Psoas muscle (tissue), 8 donors: ENCODE measurements around the gene STMN3. TPM values are rescaled to one million over a fixed set of nuclear protein-coding genes. Genes with fewer than 3 reads are reported as not detected.
A peak's percentile ranks its signal among the peaks of the same experiment; 100 is the strongest.

Source experiments
- ATAC-seq, 4 donors: fragments of 200-7000 bp; cut with Tn5 transposase; one replicate each; pipeline ENCODE4 v1.9.1; 2020; ENCODE audit warnings: moderate library complexity in 3 of 4, mild to moderate bottlenecking in 2 of 4
- DNase-seq, 2 donors: peaks; one replicate each; pipeline ENCODE4 v3.0.0-alpha.2; 2020
- H3K27ac ChIP-seq: fragments of 200-600 bp; one replicate; pipeline ENCODE4 v1.8.0; 2022
- H3K27me3 ChIP-seq, 3 donors: fragments of 200-600 bp in 1 of 3; one replicate each; pipeline versions ENCODE4 v1.6.1 to v1.8.0; 2013 to 2022; ENCODE audit warnings: low read length in 2 of 3, mild to moderate bottlenecking in 2 of 3, moderate library complexity in 1 of 3; ENCODE audit not compliant: insufficient read depth in 3 of 3
- H3K36me3 ChIP-seq, 2 donors: fragments of 200-600 bp in 1 of 2; one replicate each; pipeline versions ENCODE4 v1.6.1 to v1.8.0; 2013 to 2022; ENCODE audit warnings: low read depth in 1 of 2, mild to moderate bottlenecking in 1 of 2, moderate library complexity in 1 of 2; ENCODE audit not compliant: insufficient read depth in 1 of 2
- H3K4me1 ChIP-seq: fragments of 200-600 bp; one replicate; pipeline ENCODE4 v1.8.0; 2022
- H3K4me3 ChIP-seq: fragments of 200-600 bp; one replicate; pipeline ENCODE4 v1.8.0; 2022; ENCODE audit warnings: mild to moderate bottlenecking
- H3K9me3 ChIP-seq: fragments of 200-600 bp; one replicate; pipeline ENCODE4 v1.8.0; 2022
- CTCF ChIP-seq: fragments of 200-600 bp; IDR thresholded peaks from one replicate; pipeline ENCODE4 v1.8.0; 2022; ENCODE audit warnings: antibody characterized with exemption
- WGBS, 3 donors: extraction: QIAGEN DNeasy Blood & Tissue Kit; methylation state at CpG; one replicate each; pipeline versions ENCODE4 v1.1.6 to v1.1.7; 2013; 5-methylcytosine and 5-hydroxymethylcytosine counted together
- intact Hi-C, 2 donors: fragments of 100-400 bp; cut with DNase I; formaldehyde crosslinking; loops; one replicate each; pipeline versions ENCODE4 v1.11.0 to v1.14.2; 2022
- polyA plus RNA-seq, 3 donors: library from polyadenylated mRNA; stranded (reverse); fragments of 200-250 nt; gene quantifications; one replicate each; pipeline ENCODE4 v1.2.3, GENCODE V29; 2013
- total RNA-seq, 4 donors: library from RNA; stranded (reverse); fragmentation: NEBNext Ultra II Directional in 2 of 4; extraction: Animal tissue kit (Norgen Biotek cat#: 25700) in 2 of 4; gene quantifications; one replicate each; pipeline versions ENCODE4 v1.2.1 to v1.2.4, GENCODE V29; 2021 to 2023
- donor health status: healthy with polysubstance abuse.
- donor health status: DM: no; HTN: no; CAD: no; lungs with moderate emphysema.
- donor health status: Bipolar disorder and iron deficiency.
- donor health status: healthy.
- donor health status: DM: yes; HTN: yes; CAD: no.
- donor health status: DM: no; HTN: no; CAD: no.
- donor health status: DM: no; HTN: no; CAD: no.
- donor health status: DM: yes; HTN: yes; CAD: no.

The STMN3 gene
- total and polyA plus RNA-seq, 7 donors: 1.0 to 3.1 (median 2.4) TPM

- H3K36me3 ChIP-seq: peaks cover 7 to 27% of the 10 kb centered on the region in 2 donors
- no peaks in the 10 kb centered on the region for H3K27me3 ChIP-seq
- ATAC-seq (peak in 1 of 4 donors; percentile 7), DNase-seq (peak in 1 of 2 donors; percentile 59)
- H3K27ac ChIP-seq: no peak overlapping the region
- 56 to 69% (median 60%) methylated on average over 24 to 25 of the region's 25 CpGs for WGBS, 3 donors
- H3K9me3 ChIP-seq: no peaks in the 10 kb centered on the region
- peaks cover 36% of the 10 kb centered on the region for H3K4me1 ChIP-seq
- no peak overlapping the region for H3K4me3 ChIP-seq
- intact Hi-C loops: no loop called here
- TF ChIP-seq CTCF: no peak
These were observed 42.4 kb upstream of the STMN3 start for GRCh38 chr20:63695424-63696305.

DNA sequence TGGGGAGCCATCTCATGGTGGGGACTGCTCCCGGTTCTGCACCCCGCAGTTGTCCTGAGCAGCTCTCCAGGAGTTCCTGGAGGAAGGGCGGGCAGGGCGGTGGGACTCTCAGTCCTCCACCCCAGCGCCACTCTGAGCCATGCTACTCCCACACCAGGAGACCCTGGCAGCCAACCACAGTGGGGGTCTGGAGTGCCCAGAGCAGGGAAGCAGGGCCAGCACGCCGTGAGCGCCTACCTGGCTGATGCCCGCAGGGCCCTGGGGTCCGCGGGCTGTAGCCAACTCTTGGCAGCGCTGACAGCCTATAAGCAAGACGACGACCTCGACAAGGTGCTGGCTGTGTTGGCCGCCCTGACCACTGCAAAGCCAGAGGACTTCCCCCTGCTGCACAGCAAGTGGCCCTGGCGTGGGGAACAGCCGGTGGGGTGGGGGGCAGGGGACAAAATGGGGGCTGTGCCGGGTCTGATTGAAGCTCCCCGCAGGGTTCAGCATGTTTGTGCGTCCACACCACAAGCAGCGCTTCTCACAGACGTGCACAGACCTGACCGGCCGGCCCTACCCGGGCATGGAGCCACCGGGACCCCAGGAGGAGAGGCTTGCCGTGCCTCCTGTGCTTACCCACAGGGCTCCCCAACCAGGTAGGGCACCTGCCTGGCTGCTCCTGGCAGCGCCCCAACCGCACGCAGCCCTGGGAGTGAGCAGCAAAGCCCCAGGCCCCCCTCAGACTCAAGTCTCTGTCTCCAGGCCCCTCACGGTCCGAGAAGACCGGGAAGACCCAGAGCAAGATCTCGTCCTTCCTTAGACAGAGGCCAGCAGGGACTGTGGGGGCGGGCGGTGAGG is 41.6 kb upstream of the STMN3 start:
- no peak overlapping the region for H3K4me3 ChIP-seq
- H3K36me3 ChIP-seq: peaks cover 4 to 20% of the 10 kb centered on the region in 2 donors
- ATAC-seq (no peak), DNase-seq (peak in 1 of 2 donors; percentile 55)
- H3K27ac ChIP-seq: no peak overlapping the region
- no peak for TF ChIP-seq CTCF
- H3K4me1 ChIP-seq: peaks cover 34% of the 10 kb centered on the region
- no peaks in the 10 kb centered on the region for H3K9me3 ChIP-seq
- no peaks in the 10 kb centered on the region for H3K27me3 ChIP-seq
- 90 to 93% (median 91%) methylated on average over 31 to 37 of the region's 37 CpGs for WGBS, 3 donors
- intact Hi-C loops: no loop called here

DNA sequence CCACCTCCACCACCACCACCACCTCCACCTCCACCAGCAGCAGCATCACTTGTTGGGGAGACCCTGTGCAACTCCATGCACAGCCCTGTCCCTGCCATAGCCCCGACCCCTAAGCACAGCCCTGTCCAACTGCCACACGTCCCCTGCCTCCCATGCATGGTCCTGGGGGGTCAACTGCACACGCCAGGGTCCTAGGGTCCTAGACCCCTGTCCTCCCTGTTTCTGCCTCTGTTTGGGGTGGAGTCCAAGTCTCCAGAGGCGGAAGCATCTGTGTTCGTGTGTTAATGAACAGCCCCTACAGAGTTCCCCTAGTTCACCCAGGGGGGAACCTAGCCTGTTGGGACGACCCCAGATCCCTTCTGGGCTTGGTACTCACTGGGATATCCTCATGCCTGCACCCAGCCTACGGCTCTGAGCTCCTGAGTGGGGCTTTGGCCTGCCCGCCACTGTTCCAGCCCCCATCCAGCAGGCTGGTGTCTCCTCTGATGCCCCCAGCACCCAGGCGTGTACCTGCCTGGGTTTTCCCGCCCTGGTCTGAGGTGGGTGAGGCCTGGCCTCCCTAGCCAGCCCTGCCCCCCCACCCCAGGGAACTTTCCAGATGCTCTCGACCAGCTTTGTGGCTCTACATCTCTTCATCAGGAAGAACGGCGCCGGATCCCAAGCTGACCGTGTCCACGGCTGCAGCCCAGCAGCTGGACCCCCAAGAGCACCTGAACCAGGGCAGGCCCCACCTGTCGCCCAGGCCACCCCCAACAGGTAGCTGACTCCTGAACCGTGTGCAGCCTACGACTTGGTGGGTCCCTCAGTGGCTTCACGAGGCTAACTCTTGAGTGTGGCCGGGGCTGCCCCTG is 40.7 kb upstream of the STMN3 start:
- intact Hi-C loops: no loop called here
- no peak for ATAC-seq

More for the DNA sequence above, 40.7 kb upstream of the STMN3 start:
- Histone ChIP-seq H3K4me1 (peaks cover 26% of the 10 kb centered on the region), H3K36me3 (peaks cover 4 to 20% of the 10 kb centered on the region in 2 donors), H3K9me3 (no peaks in the 10 kb centered on the region), H3K4me3 (no peak overlapping the region), H3K27ac (no peak overlapping the region), H3K27me3 (no peaks in the 10 kb centered on the region)
- DNase-seq: peak in 1 of 2 donors; percentile 41
- WGBS, 3 donors: 93 to 95% (median 94%) methylated on average over 19 to 21 of the region's 21 CpGs
- TF ChIP-seq CTCF: no peak
